ENCODE measurements around the gene NBEAL2. TPM values are rescaled to one million over a fixed set of nuclear protein-coding genes. Genes with fewer than 3 reads are reported as not detected.
A peak's percentile ranks its signal among the peaks of the same experiment; 100 is the strongest.
"Not testable (repeated sequence)": the region's sequence is repeated elsewhere in the genome, so short reads cannot be mapped to it uniquely, and the experiment has no call there.

The NBEAL2 gene
- polyA plus RNA-seq, 5 donors: 45.8 to 97.3 (median 67.9) TPM

DNA sequence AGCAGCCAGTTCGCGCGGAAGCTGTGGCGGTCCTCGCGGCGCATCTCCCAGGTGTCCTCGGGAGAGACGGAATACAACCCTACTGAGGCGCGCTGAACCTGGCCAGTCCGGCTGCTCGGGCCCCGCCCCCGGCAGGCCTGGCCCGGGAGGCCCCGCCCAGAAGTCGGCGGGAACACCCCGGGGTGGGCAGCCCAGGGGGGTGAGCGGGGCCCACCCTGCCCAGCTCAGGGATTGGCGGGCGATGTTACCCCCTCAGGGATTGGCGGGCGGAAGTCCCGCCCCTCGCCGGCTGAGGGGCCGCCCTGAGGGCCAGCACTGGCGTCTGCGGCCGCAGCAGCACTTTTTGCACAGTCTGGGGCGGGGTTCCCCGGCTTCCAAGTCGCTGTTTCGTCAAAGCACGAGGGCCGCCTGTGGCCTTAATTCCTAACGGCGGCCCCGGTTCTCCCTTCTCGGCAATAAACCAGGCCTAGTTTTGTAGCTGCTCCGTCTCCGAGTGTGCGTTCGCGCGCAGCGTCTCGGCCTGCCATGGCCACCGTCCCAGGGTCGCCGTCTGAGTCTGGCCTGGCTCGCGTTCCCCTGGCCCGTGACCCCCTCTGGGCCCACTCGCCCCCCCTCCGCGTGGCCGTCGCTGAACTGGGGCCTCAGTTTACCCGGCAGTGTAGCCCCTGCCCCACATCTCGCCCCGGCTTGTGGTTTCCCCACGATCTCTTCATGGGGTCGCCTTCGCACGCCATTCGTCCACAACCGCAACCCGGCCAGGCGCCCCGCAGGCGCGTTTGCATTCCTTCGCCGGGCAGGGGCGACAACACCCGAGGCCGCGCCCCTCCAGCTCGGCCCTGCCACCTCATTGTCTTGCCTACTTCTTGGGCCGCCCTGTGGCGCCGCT, 30.0 kb downstream of the NBEAL2 start:
- peak; percentile 91 to 92 for DNase-seq

DNA sequence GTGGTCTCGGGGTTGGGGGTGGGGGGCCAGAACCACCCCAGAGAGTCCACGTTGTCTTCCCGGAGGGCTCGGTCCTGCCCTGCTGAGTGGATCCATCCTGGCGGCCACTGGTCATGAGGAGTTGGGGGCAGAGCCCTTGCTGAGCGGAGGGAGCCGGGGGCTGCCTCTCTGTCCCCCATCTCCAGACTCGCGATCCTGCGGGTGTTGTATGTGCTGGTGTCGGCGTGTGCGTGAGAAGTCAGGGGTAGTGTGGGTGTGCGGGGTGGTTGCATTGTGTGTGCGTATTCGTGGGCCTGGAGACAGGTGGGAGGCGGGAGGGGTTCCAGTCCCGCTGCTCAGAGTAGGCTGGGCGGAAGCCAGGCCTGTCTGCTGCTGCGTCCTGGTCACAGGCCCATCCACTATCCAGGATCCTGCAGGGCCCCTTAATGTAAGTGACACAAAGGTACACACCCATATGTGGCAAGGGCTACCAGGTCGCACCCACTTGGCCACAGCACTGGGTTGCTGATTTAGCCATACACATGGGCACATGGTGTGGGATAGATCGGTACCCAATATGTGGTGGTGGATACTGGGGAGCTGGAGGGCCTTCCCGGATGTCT, 30.7 kb downstream of the NBEAL2 start:
- no peak for DNase-seq

DNA sequence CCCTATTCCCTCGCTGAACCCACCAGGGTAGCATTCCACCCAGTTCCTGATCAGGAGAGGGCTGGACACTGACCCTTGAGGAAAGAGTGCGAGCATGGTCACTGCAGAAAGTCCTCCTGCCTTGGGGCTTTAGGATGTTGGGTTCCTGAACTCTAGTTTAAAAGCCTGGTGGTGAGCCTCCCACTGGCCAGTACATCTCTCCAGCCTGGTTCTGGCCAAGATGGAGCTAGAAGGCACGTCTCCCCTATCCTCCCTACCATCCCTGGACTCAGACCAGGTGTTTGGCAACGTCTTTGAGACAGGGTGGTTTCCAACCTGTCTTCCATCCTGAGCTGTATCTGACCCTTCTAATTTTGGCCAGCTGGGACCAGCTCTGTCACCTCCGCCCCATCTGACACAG, 31.4 kb downstream of the NBEAL2 start:
- DNase-seq: no peak

DNA sequence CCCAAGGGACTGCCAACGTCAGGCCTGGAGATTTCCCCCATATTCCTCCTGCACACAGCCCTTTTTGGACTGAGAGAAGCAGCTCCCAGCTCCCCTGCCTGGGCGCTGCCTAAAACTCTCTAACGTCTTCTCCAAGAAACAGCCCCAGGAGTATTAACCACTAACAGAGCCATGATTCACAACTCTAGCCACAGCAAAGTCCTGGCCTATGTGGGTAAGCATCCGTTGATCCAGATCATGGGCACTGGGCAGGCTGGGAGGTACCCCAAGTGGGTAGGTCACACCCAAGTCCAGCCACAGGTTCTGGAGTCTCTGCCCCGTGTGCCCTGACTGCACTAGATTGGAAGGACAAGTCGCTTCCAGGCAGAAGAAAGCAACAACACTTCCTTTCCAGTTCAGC, 31.9 kb downstream of the NBEAL2 start:
- DNase-seq: no peak

DNA sequence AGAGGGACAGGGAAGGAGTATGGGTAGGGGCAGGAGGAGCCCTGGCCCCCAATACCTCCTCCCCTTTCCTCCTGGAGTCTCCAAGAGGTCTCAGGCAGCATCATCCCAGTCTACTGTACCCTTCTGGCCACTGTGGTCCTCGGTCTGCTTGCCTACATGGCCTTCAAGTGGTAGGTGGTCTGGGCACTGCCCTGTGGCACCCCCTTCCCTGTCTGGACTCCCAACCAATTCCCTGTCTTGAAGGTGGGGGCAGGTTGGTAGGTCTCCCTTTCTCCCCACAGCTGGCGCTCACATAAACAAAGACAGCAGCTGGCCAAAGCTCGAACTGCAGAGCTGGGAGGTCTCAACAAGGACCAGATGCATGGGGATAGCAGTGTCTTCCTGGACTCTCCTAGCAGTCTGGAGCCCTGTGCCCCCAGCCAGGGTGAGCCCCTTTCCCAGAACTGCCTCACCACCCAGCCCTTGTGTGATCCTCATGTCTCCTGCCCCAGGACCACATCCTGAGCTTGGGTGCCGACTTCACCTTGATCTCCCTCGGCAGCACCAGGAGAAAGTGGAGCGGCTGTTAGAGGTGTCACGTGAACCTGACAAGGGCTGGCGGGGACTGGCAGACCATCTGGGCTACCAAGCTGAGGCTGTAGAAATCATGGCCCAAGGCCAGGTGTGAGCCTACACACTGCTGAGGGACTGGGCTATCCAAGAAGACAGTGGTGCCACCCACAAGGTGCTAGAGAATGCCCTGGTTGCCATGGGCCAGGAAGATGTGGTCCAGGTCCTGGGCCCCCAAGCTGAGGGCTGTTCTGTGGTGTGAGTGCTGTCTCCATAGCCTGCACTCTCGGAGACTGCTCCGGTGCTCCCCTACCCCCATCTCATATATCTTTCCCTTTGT, 33.1 kb downstream of the NBEAL2 start:
- DNase-seq: no peak

DNA sequence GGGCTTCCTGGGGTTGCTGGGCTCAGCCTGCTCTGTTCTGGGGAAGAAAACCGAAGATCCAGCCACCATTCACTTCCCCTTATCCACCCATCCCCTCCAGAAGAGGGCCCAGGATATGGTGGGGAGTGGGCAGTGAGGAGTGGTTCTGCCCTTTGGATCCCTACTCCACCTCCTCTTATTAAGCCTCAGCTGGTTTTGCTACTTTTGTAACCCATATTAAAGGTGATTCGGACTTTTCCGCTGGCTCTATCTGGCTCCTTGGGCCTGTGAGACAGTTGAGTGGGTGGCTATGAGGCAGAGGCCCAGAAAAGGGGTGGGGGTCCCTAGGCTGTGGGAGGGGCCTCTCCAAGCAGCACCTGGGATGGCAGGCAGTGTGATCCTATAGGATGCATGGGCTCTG, 33.8 kb downstream of the NBEAL2 start:
- DNase-seq: no peak

GRCh38 chr3:47014036-47014435, 34.6 kb downstream of the NBEAL2 start:
- DNase-seq: no peak

DNA sequence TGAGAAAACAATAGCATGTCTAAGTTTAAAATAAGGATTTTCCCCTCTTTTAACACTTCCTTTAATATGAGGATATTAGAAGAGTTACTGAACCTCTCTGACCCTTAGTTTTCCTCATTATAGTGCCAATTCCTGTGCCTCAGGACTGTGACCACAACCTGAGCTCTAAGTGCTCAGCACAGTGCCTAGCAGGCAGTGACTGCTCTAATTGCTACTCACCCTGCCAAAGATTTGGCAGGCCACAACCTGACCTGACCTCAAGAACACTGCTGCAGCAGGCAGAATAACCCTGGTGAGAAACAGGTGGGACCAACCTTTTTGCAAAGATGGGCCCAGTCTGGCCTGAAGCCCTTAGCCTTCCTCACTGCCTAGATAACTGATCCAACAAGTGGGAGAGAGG, 35.7 kb downstream of the NBEAL2 start:
- no peak for DNase-seq

DNA sequence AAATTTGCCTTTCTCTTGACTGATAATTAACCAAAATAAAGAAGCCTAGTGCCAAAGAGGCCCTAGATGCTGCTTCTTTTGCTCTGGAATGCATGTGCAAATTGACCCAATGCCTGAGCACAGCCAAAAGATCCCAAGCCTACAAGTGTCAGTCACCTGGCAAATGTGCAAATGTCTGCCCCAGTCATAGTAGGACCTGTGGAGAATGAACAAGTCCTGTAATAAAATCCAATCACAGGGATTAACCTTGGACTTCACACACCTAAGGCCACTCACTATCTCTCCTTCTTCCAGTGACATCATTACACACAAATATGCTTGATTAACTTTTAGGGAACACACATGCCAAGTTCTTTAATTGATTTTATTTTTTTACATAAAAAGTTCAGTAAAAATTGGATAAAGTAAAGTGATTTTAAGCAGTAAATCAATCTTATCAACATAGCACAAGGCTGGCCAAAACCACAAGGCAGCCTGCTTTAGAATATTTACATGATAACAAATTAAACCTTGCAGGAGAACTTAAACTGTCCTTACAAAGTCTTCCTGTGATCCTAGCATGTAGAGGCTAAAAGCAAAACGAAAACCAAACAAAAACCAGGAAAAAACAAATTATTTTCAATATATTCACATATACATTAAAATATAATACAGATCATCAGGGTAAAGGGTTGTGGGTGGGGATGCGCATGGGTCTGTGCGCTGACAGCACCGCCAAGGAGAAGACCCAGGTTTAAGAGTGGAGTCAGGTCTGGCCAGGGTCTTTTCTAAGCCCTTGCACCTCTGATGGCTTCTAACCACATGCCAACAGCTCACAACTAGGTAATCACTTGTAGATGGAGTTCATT, 36.8 kb downstream of the NBEAL2 start:
- no peak for DNase-seq

DNA sequence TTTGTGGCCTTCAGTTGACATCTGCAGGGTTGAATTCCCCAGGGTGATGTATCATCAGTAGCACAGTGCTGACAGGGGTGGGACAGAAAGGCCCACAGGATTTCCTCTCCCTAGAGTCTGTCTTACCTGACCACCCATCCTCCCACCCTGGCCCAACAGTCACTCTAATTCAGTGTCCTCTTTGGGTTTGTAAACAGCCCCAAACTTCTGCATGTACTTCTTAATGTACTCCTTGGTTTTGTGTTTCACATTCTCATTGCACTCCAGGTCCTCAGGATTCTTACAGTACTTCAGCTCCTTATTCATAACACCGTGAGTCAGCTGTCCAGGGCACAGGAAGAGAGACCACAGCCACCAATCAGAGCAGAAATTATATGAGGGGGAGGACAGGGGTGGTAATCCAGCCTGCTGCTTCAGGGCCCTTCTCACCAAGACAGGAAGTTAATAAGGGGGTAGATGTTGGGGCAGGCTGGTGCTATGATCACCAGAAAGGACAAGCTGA, 37.5 kb downstream of the NBEAL2 start:
- DNase-seq: no peak

GRCh38 chr3:47017504-47018268, 38.2 kb downstream of the NBEAL2 start:
- no peak for DNase-seq

- no peak for DNase-seq
Measured at GRCh38 chr3:47018269-47018611, 38.8 kb downstream of the NBEAL2 start.

DNA sequence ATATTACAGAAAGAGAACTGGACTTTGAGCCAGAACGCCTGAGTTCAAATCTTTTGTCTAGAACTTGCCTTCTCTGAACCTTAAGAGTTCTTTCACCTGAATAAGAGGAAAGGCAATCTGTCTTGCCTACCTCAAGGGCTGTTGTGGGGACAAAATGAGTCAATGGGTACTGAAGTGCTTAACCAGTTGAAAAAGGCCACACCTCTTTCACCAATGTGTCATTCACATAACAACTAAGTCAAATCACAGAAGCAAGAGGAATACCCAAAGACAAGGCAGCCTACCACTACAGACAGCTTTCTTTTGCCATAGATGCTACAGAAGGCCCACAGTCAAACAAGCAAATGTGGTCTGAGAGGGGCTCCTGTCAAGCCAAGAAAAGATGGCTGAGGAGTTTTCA, 39.7 kb downstream of the NBEAL2 start:
- no peak for DNase-seq

DNA sequence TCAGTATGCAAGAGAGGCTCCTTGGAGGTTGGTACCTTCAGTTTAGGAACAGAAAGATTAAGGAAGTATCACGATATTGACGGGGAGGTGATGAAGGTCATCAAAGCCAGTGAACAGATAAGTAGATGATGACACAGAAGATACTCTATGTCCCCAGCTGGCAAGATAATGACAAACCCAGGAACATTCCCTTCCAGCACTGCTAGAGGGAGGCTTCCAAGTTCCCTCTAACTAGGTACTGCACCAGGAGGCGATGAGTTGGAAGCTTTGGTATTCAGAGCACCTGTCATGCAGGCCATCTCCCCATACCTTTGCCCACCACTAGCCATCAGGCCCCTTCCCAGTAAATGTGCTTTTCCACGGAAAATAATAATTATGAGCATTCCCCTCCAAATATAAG, 40.8 kb downstream of the NBEAL2 start:
- DNase-seq: no peak

DNA sequence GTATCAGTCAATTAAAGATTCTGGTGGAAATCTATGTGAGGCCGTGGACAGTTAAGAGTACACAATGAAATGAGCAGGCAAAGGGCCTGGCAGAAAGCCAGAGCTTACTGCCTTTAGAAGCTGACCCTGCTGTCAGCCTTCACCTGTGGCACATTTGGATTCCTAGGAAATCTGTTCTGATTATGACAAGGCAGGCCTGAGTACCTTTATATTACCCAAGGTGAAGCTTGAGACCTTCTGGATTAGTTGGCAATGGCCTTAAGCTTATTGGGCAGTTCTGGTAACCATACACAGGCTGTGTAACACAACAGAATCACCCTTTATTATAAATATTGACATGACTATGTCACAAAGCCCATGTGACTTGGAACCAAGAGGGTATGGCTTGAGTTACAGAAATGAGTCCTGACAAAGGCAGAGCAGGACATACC, 43.2 kb downstream of the NBEAL2 start:
- peak in 1 of 2 donors; percentile 21 for DNase-seq

GRCh38 chr3:47024932-47025331, 45.5 kb downstream of the NBEAL2 start:
- no peak for DNase-seq

DNA sequence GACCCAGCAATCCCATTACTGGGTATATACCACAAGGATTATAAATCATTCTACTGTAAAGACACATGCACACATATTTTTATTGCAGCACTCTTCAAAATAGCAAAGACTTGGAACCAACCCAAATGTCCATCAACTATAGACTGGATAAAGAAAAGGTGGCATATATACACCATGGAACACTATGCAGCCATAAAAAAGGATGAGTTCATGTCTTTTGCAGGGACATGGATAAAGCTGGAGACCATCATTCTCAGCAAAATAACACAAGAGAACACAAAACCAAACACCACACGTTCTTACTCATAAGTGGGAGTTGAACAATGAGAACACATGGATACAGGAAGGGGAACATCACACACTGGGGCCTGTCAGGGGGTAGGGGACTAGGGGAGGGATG, 47.0 kb downstream of the NBEAL2 start:
- not testable (repeated sequence) for DNase-seq

GRCh38 chr3:47028146-47028545, 48.7 kb downstream of the NBEAL2 start:
- DNase-seq: no peak

DNA sequence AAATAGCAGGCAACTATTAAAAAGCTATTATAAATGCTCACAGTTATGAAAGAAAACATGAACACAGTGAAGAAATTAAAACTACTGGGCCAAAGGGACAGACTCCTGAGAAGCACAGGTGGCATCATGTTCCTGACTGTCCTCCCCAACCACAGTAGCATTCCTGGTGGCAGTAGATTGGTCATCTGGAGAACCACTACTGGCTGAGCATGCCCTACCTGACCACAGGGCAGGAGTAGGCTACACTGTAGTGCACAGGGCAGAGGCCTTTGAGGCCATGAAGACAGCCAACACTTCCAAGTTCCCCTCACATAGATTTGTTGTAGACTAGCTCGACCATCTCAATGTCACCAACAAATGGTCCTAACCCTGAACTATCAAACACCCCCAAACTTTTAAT, 49.2 kb downstream of the NBEAL2 start:
- no peak for DNase-seq

DNA sequence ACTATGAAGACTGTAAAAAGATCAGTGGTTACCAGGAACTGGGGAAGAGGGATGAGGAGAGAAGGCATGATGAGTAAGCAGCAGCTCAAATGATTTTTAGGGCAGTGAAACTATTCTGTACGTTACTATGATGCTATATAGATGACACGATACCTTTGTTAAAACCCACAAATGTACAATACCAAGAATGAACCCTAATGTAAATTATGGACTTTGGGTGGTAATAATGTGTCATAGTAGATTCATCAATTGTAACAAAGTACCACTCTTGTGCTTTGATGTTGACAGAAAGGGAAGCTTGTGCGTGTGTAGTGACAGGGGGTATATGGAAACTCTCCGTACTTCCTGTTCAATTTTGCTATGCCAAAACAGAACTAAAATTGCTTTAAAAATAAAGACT, 51.6 kb downstream of the NBEAL2 start:
- DNase-seq: not testable (repeated sequence)

All from right lung (tissue), 5 donors.